Kidney capillary endothelial cell (primary cell): ENCODE measurements around the gene PAK5.

Source experiments
- DNase-seq: peaks from one replicate; pipeline ENCODE4 v3.0.0-alpha.2; 2018; ENCODE audit warnings: low spot score

PAK5 gene

DNA sequence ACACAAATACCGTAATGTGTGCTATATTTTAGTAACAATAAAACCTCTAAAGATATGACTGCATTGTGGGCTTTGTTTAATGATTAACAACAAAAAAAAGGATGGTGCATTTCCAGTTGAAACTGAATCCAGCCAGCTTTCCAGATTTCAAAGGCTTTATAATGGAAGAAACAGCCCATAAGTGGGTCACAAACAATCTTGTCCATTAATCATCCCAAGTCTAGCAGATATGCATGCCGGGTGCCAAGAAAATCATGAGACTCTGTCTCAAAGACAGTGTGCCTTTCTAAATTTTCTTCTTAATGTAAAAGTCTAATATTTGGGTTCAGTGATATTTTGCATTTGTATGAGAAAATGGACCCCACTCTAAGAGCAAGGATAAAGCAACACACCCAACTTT, 345.1 kb downstream of the PAK5 start:
- no peak for DNase-seq

- DNase-seq = no peak
Measured at GRCh38 chr20:9492067-9492466, 346.8 kb downstream of the PAK5 start.

DNA sequence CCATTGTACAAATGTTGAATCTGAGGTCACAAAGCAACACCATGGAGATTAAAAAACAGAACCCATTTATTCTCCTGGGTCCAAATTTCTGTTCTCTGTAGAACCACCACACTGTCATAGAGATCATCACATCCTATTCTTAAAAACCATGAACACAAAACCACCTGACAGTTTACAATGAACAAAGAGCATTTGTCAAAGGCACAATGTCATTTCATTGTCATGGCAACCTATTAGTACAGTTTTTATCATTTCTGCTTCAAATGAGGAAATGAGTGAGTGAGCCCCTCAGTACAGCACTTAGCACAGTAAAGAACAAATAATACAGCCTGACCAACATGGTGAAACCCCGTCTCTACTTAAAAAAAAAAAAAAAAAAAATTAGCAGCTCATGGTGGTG, 347.6 kb downstream of the PAK5 start:
- DNase-seq = no peak

- DNase-seq = no peak
Measured at GRCh38 chr20:9490631-9491030, 348.2 kb downstream of the PAK5 start.

- DNase-seq = no peak
Measured at GRCh38 chr20:9490161-9490560, 348.7 kb downstream of the PAK5 start.

- DNase-seq = no peak
Measured at GRCh38 chr20:9488063-9488462, 350.8 kb downstream of the PAK5 start.
